Sigmoid colon (tissue), 7 donors: ENCODE data around the gene OR2F1. TPM values are rescaled to one million over a fixed set of nuclear protein-coding genes. Genes with fewer than 3 reads are reported as not detected.
A peak's percentile ranks its signal among the peaks of the same experiment; 100 is the strongest.

Source experiments
- DNase-seq: peaks from one replicate; pipeline ENCODE4 v3.0.0-alpha.2; 2019
- H3K27ac ChIP-seq, 4 donors: fragments of 200-600 bp; sonication (generic); one replicate each; pipeline ENCODE4 v1.5.1; 2016 to 2019; ENCODE audit warnings: mild to moderate bottlenecking in 1 of 4
- H3K27me3 ChIP-seq, 3 donors: fragments of 200-600 bp; sonication (generic); one replicate each; pipeline ENCODE4 v1.5.1; 2019; ENCODE audit warnings: mild to moderate bottlenecking in 1 of 3
- H3K36me3 ChIP-seq, 4 donors: fragments of 200-600 bp; sonication (generic); one replicate each; pipeline ENCODE4 v1.5.1; 2016 to 2019
- H3K4me1 ChIP-seq, 4 donors: fragments of 200-600 bp; sonication (generic); one replicate each; pipeline ENCODE4 v1.5.1; 2017 to 2019
- H3K4me3 ChIP-seq, 4 donors: fragments of 200-600 bp; sonication (generic); one replicate each; pipeline ENCODE4 v1.5.1; 2017 to 2019; ENCODE audit warnings: mild to moderate bottlenecking in 2 of 4, moderate library complexity in 1 of 4
- H3K9me3 ChIP-seq, 4 donors: fragments of 200-600 bp in 3 of 4; sonication (generic) in 3 of 4; one replicate each; pipeline versions ENCODE4 v1.5.1 to v1.6.1; 2013 to 2019
- EP300 ChIP-seq, 4 donors: sonication (generic); formaldehyde crosslinking; IDR thresholded peaks; one replicate each; pipeline ENCODE4 v1.6.1; 2017; ENCODE audit warnings: antibody characterized with exemption in 4 of 4
- POLR2A ChIP-seq, 2 donors: fragments of 450-650 bp; IDR thresholded peaks; one replicate each; pipeline ENCODE4 v1.6.1; 2016; ENCODE audit warnings: antibody characterized with exemption in 2 of 2, mild to moderate bottlenecking in 2 of 2, moderate library complexity in 2 of 2
- POLR2AphosphoS5 ChIP-seq, 4 donors: sonication (generic); formaldehyde crosslinking; IDR thresholded peaks; one replicate each; pipeline ENCODE4 v1.6.1; 2017; ENCODE audit warnings: antibody characterized with exemption in 4 of 4
- WGBS, 2 donors: extraction: QIAGEN DNeasy Blood & Tissue Kit; methylation state at CpG; one replicate each; pipeline ENCODE4 v1.1.7; 2013; 5-methylcytosine and 5-hydroxymethylcytosine counted together
- intact Hi-C: fragments of 100-400 bp; cut with DNase I; formaldehyde crosslinking; loops from one replicate; pipeline ENCODE4 v1.15.1; 2023
- polyA plus RNA-seq, 3 donors: library from polyadenylated mRNA; stranded (reverse); fragments of 200-250 nt; gene quantifications; one replicate each; pipeline ENCODE4 v1.2.3, GENCODE V29; 2013
- total RNA-seq, 4 donors: library from RNA; depleted of rRNA; stranded (reverse); fragments of >200 nt; gene quantifications; one replicate each; pipeline ENCODE4 v1.1.0, GENCODE V29; 2016
- TF ChIP-seq, protein P1 (sequence below), 4 experiments: fragments of 450-650 bp in 3 of 4; fragments of 200-600 bp in 1 of 4; IDR thresholded peaks; one replicate each; pipeline ENCODE4 v1.5.1; 2016 to 2019; ENCODE audit warnings: antibody characterized with exemption in 4 of 4, mild to moderate bottlenecking in 3 of 4, moderate library complexity in 2 of 4
- donor health status: healthy with polysubstance abuse.
- donor health status: Bipolar disorder and iron deficiency.
- donor health status: healthy.

Gene OR2F1
- total and polyA plus RNA-seq, 7 donors = not detected

DNA sequence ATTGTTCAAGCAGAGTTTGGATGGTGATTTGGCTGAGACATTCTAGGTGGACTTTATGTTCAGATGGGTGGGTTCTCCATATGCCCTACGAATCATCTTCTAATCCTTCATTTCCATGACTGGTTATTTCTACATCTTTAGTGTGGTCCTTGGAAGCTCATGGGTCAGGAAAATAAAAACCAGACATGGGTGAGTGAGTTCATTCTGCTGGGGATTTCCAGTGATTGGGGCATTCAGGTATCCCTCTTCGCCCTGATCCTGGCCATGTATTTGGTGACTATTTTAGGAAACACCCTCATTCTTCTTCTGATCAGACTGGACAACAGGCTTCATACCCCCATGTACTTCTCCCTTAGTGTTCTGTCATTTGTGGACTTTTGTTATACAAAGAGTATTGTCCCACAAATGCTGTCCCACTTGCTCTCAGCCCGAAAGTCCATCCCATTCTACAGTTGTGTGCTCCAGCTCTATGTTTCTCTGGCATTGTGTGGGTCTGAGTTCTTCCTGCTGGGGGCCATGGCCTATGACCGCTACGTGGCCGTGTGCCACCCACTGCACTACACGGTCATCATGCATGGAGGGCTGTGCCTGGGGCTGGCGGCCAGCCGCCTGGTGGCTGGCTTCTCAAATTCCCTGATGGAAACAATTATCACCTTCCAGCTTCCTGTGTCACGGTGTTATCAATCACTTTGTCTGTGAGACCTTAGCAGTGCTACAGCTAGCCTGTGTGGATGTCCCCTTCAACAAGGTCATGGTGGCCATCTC is 26.3 kb downstream of the OR2F1 start:
- WGBS, 2 donors = 93 to 95% methylated on average over 10 of the region's 10 CpGs
- TF ChIP-seq, protein P1, sequence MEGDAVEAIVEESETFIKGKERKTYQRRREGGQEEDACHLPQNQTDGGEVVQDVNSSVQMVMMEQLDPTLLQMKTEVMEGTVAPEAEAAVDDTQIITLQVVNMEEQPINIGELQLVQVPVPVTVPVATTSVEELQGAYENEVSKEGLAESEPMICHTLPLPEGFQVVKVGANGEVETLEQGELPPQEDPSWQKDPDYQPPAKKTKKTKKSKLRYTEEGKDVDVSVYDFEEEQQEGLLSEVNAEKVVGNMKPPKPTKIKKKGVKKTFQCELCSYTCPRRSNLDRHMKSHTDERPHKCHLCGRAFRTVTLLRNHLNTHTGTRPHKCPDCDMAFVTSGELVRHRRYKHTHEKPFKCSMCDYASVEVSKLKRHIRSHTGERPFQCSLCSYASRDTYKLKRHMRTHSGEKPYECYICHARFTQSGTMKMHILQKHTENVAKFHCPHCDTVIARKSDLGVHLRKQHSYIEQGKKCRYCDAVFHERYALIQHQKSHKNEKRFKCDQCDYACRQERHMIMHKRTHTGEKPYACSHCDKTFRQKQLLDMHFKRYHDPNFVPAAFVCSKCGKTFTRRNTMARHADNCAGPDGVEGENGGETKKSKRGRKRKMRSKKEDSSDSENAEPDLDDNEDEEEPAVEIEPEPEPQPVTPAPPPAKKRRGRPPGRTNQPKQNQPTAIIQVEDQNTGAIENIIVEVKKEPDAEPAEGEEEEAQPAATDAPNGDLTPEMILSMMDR (IDR thresholded peaks at IDR 0.05) = no peak
- no peak for TF ChIP-seq EP300 (IDR thresholded peaks at IDR 0.05)
- TF ChIP-seq POLR2AphosphoS5 (IDR thresholded peaks at IDR 0.05) = no peak
- TF ChIP-seq POLR2A (IDR thresholded peaks at IDR 0.05) = no peak
- Histone ChIP-seq H3K27me3 (no peaks in the 10 kb centered on the region), H3K4me3 (no peak overlapping the region), H3K27ac (no peak overlapping the region), H3K4me1 (no peaks in the 10 kb centered on the region), H3K9me3 (no peaks in the 10 kb centered on the region), H3K36me3 (no peaks in the 10 kb centered on the region)
- intact Hi-C loops = no loop called here
- no peak for DNase-seq

DNA sequence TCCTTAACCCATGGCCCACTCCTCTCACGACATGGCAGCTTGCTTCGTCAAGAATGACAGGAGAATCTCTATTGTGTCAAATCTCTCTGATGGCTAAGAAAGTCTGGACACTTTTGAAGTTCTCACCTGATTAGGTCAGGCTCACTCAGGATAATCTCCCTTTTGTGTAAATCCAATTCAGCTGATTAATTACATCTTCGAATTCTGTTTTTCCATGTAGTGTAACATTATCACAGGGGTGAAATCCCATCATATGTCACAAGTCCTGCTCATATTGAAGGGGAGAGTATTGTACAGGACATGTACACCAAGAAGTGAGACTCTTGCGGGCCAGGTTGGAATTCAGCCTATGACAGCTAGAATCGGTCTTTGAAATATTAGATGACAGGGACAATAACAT is 29.3 kb downstream of the OR2F1 start:
- H3K4me1 ChIP-seq = peaks cover 0 to 15% (median 14%) of the 10 kb centered on the region in 4 donors
- DNase-seq = no peak
- H3K27me3 ChIP-seq = no peaks in the 10 kb centered on the region
- no peaks in the 10 kb centered on the region for H3K36me3 ChIP-seq
- H3K4me3 ChIP-seq = no peak overlapping the region
- no peaks in the 10 kb centered on the region for H3K9me3 ChIP-seq
- intact Hi-C loops = no loop called here
- 92 to 94% methylated on average over 5 of the region's 5 CpGs for WGBS, 2 donors
- TF ChIP-seq, protein P1 (IDR thresholded peaks at IDR 0.05) = no peak
- no peak for TF ChIP-seq POLR2A (IDR thresholded peaks at IDR 0.05)
- no peak for TF ChIP-seq POLR2AphosphoS5 (IDR thresholded peaks at IDR 0.05)
- TF ChIP-seq EP300 (IDR thresholded peaks at IDR 0.05) = no peak
- no peak overlapping the region for H3K27ac ChIP-seq

DNA sequence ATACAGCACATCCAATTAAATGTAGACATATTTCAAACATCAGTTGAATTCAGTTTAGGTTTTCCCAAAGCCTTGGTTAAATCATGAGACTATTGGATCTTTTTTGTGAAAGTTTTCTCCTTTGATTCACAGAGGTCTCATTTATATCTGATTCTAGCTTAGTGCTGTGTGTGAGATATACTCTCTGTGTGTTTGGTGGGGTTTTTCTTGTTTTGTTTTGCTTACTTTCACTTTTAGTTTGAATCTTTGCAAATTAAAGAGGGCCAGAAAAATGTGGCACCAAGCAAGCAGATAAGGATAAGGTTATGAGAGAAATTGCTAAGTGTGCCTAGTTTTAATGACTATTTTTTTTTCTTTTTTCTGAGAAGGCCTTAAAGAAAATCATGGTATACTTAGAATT is 32.9 kb downstream of the OR2F1 start:
- TF ChIP-seq POLR2A (IDR thresholded peaks at IDR 0.05) (no peak), POLR2AphosphoS5 (IDR thresholded peaks at IDR 0.05) (no peak), EP300 (IDR thresholded peaks at IDR 0.05) (no peak)
- TF ChIP-seq, protein P1 (IDR thresholded peaks at IDR 0.05) = no peak
- no peak for DNase-seq
- H3K4me1 ChIP-seq = peaks cover 0 to 32% (median 30%) of the 10 kb centered on the region in 4 donors
- no peak overlapping the region for H3K27ac ChIP-seq
- intact Hi-C loops = loop anchor here (5.0 kb wide), 1 partner anchor 85 kb away; the partner anchor contains the start of gene TCAF1
- no peaks in the 10 kb centered on the region for H3K36me3 ChIP-seq
- H3K4me3 ChIP-seq = no peak overlapping the region
- H3K27me3 ChIP-seq = no peaks in the 10 kb centered on the region
- H3K9me3 ChIP-seq = no peaks in the 10 kb centered on the region

DNA sequence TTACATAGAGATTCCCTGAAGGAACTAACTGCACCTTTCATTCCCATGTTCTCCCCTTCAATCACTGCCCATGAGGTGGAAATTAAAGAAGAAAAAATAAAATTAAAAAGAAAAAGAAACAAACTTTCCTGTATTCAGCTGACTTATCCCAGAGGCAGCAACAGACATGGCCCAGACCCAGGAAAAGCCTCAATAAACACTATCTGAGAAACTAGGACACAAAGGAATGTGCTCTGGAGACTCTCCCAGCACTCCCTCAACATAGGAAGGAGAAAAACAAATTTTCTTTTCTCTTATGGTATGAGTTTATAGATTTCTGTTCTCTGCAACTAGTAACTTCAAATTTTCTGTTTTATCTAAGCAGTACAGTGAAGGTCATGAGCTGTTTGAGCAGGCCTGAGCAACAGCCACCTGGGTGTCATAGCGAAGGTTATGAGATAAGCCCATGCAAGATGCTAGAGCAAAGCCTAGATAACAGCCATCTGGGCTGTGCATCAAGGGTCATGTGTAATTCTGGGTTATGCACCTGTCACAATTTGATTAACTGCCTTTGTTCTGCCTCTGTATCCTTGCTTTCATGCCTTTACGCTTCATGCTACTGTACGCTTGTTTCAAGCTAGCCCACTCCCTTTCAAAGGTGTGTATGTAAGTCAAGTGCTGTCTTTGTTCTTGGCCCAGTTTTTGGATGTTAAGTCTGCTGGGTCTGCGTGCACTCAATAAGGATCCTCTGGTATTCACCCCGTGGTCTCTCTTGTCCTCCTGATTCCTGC is 34.5 kb downstream of the OR2F1 start:
- Histone ChIP-seq H3K9me3 (no peaks in the 10 kb centered on the region), H3K27me3 (no peaks in the 10 kb centered on the region), H3K36me3 (no peaks in the 10 kb centered on the region), H3K27ac (peak overlapping the region; percentile 23 to 52 (median 42)), H3K4me1 (peaks cover 0 to 44% (median 38%) of the 10 kb centered on the region in 4 donors), H3K4me3 (no peak overlapping the region)
- 90 to 91% methylated on average over 5 of the region's 5 CpGs for WGBS, 2 donors
- intact Hi-C loops = loop anchor here (5.0 kb wide), 1 partner anchor 87 kb away; the partner anchor contains the start of gene TCAF1
- TF ChIP-seq POLR2AphosphoS5 (IDR thresholded peaks at IDR 0.05) (no peak), EP300 (IDR thresholded peaks at IDR 0.05) (no peak), POLR2A (IDR thresholded peaks at IDR 0.05) (no peak)
- TF ChIP-seq, protein P1 (IDR thresholded peaks at IDR 0.05) = no peak
- DNase-seq = no peak
